ENCODE measurements around the gene TH. TPM values are rescaled to one million over a fixed set of nuclear protein-coding genes. Genes with fewer than 3 reads are reported as not detected.
A peak's percentile ranks its signal among the peaks of the same experiment; 100 is the strongest.

Gene TH
- polyA plus RNA-seq, 1 of the 3 experiments (the other 2 are of a cell fraction): not detected

GRCh38 chr11:2122222-2122906 is 49.3 kb downstream of the TH start:
- Histone ChIP-seq H3K9ac (no peak overlapping the region), H4K20me1 (ENCODE audit: insufficient read depth) (no peaks in the 10 kb centered on the region), H3K4me1 (ENCODE audit: control insufficient read depth in 1 of 2, insufficient read depth in 2 of 2, low read depth in 1 of 2, low read length in 1 of 2) (peaks cover 0 to 11% of the 10 kb centered on the region in 2 experiments; a peak in 1 of 4 replicates), H3K9me3 (no peaks in the 10 kb centered on the region), H3K27ac (ENCODE audit: low read depth in 2 of 2, low read length in 1 of 2) (no peak overlapping the region), H3K4me2 (no peak overlapping the region), H3K79me2 (ENCODE audit: insufficient read depth) (no peaks in the 10 kb centered on the region), H2AFZ (ENCODE audit: low read depth) (no peak overlapping the region), H3K36me3 (replicated peaks in 1 of 2; ENCODE audit: control insufficient read depth in 1 of 2, insufficient read depth in 2 of 2, low read length in 1 of 2) (no peaks in the 10 kb centered on the region), H3K27me3 (ENCODE audit: insufficient read depth) (no peaks in the 10 kb centered on the region), H3K9me2 (no peaks in the 10 kb centered on the region), H3F3A (replicated peaks; ENCODE audit: insufficient read depth) (no peaks in the 10 kb centered on the region), H3K4me3 (ENCODE audit: low read depth in 2 of 2, low read length in 1 of 2) (no peak overlapping the region)
- WGBS (ENCODE audit: low lambda C conversion rate): 72% methylated on average over 10 of the region's 19 CpGs
- ChIA-PET CTCF (interaction anchor here (0.9 kb wide), 1 partner anchor 86 kb away, joined by 4 read pairs; no protein-coding TSS in a partner anchor), POLR2A (no interaction called here)
- TF ChIP-seq TCF12 (IDR thresholded peaks at IDR 0.05) (no peak), RFX5 (IDR thresholded peaks at IDR 0.05; ENCODE audit: low read length) (no peak), ZBTB33 (IDR thresholded peaks at IDR 0.05; ENCODE audit: borderline replicate concordance, low read depth) (no peak), YY1 (IDR thresholded peaks at IDR 0.05; ENCODE audit: low read depth) (no peak), SMC3 (IDR thresholded peaks at IDR 0.05; ENCODE audit: low read depth, low read length) (no peak), GABPA (IDR thresholded peaks at IDR 0.05; ENCODE audit: low read depth) (no peak), CHD2 (IDR thresholded peaks at IDR 0.05; ENCODE audit: low read length, partially characterized antibody) (no peak), FOXJ3 (CRISPR knock-in tag; IDR thresholded peaks at IDR 0.05) (no peak), RAD21 (IDR thresholded peaks at IDR 0.05; ENCODE audit: low read length) (no peak), NFIC (IDR thresholded peaks at IDR 0.05; ENCODE audit: borderline replicate concordance) (no peak), JUND (IDR thresholded peaks at IDR 0.05) (no peak), IRF3 (IDR thresholded peaks at IDR 0.05; ENCODE audit: low read depth, low read length) (no peak), MEF2A (IDR thresholded peaks at IDR 0.05; ENCODE audit: borderline replicate concordance, low read depth) (no peak), FOXM1 (IDR thresholded peaks at IDR 0.05; ENCODE audit: low read depth) (no peak)
- peak; percentile 41 for DNase-seq
